ACC112 (cell line): ENCODE measurements around the gene CAMTA1.

Experiments
- H2AFZ ChIP-seq: fragments of 200-600 bp; sonication (generic); one replicate; pipeline ENCODE4 v1.6.0; 2017; ENCODE audit warnings: antibody characterized with exemption, low read length; ENCODE audit not compliant: unreplicated experiment
- H3K27ac ChIP-seq: fragments of 200-600 bp; sonication (generic); 2 replicates; pipeline ENCODE4 v1.5.1; 2014; ENCODE audit warnings: low read depth, mild to moderate bottlenecking, antibody characterized with exemption, low read length, moderate library complexity
- H3K27me3 ChIP-seq: fragments of 200-600 bp; sonication (generic); 2 replicates; pipeline ENCODE4 v1.6.1; 2014; ENCODE audit warnings: mild to moderate bottlenecking, antibody characterized with exemption, low read length, moderate library complexity, mixed read lengths; ENCODE audit not compliant: insufficient read depth
- H3K36me3 ChIP-seq: fragments of 200-600 bp; sonication (generic); 2 replicates; pipeline ENCODE4 v1.6.1; 2016; ENCODE audit warnings: mild to moderate bottlenecking, antibody characterized with exemption, low read length, moderate library complexity, mixed read lengths; ENCODE audit not compliant: insufficient read depth
- H3K4me1 ChIP-seq: fragments of 200-600 bp; sonication (generic); one replicate; pipeline ENCODE4 v1.6.1; 2016; ENCODE audit warnings: low read length, mixed read lengths; ENCODE audit not compliant: insufficient read depth, unreplicated experiment, control insufficient read depth
- H3K4me3 ChIP-seq: fragments of 200-600 bp; sonication (generic); 2 replicates; pipeline ENCODE4 v1.5.1; 2014; ENCODE audit warnings: mild to moderate bottlenecking, low read depth, low read length
- H3K79me2 ChIP-seq: fragments of 200-600 bp; sonication (generic); one replicate; pipeline ENCODE4 v1.6.0; 2016; ENCODE audit warnings: low read length; ENCODE audit not compliant: control insufficient read depth, unreplicated experiment, insufficient read depth

The CAMTA1 gene

GRCh38 chr1:7120863-7121621, 335.8 kb downstream of the CAMTA1 start:
- H3K27me3 ChIP-seq = peaks cover 46% of the 10 kb centered on the region
- H3K36me3 ChIP-seq = no peaks in the 10 kb centered on the region
- H3K4me3 ChIP-seq = no peak overlapping the region
- no peak overlapping the region for H2AFZ ChIP-seq
- H3K79me2 ChIP-seq = no peaks in the 10 kb centered on the region
- H3K27ac ChIP-seq = no peak overlapping the region
- no peaks in the 10 kb centered on the region for H3K4me1 ChIP-seq

DNA sequence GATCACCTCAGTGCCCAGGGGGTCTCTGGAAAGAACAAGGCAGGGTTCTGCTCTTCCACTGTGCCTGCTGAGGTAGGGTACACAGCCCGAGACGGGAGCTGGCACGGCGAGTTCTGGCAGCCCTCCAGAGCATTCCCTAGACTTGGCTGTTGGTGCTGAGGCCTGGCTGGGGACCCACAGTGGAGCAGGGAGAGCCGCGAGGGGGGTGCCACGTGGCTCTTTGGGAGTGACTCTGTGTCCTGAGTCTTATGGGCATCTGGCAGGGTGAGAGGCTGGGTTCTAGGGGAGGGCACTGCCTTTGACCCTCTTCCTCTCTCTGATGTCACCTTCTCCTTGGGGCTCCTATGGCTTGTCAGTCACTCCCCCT, 336.4 kb downstream of the CAMTA1 start:
- Histone ChIP-seq H3K4me3 (no peak overlapping the region), H3K27me3 (peaks cover 46% of the 10 kb centered on the region), H3K36me3 (no peaks in the 10 kb centered on the region), H2AFZ (no peak overlapping the region), H3K4me1 (no peaks in the 10 kb centered on the region), H3K27ac (no peak overlapping the region), H3K79me2 (no peaks in the 10 kb centered on the region)

DNA sequence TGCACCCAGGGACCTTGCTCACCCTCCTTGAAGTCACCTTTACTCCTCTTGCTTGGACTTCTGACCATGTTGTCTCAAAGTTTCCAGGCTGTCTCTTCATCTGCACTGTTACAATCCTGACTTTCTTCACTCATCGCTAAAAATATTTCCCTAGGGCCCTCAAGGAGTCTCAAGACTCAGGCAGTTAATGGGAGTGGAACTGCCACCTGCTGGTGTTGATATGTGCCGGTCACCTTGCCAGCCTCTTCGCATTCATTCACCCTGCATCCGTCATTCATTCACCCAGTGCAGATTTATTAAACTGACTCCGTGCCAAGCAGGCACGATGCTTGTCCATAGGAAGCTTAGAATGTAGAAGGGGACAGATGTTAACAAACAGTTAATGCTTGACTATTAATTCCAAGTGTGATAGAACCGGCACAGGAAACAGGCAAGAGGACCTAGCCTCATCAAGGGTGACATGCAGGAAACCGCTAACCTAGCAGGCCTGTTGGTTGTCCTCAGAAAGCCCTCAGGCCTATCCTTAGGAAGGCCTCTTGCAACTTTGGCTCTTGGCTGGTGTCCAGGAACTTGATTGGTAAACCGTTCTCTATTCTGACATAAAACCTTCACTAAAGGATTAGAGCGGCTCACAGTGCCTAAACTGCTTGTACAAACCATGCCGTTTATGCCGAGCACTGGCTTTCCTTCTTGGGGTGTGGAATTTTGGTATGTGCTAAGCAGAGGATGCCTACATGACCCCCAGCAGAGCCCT, 342.2 kb downstream of the CAMTA1 start:
- Histone ChIP-seq H3K27me3 (peaks cover 47% of the 10 kb centered on the region), H3K27ac (no peak overlapping the region), H3K36me3 (no peaks in the 10 kb centered on the region), H3K4me3 (no peak overlapping the region), H2AFZ (no peak overlapping the region), H3K4me1 (no peaks in the 10 kb centered on the region), H3K79me2 (no peaks in the 10 kb centered on the region)

- Histone ChIP-seq H3K79me2 (no peaks in the 10 kb centered on the region), H3K27ac (no peak overlapping the region), H3K4me3 (no peak overlapping the region), H2AFZ (no peak overlapping the region), H3K27me3 (peaks cover 46% of the 10 kb centered on the region), H3K4me1 (no peaks in the 10 kb centered on the region), H3K36me3 (no peaks in the 10 kb centered on the region)
Observed at GRCh38 chr1:7128293-7128692, 343.0 kb downstream of the CAMTA1 start.

- H3K4me1 ChIP-seq = no peaks in the 10 kb centered on the region
- no peaks in the 10 kb centered on the region for H3K79me2 ChIP-seq
- no peak overlapping the region for H3K27ac ChIP-seq
- H2AFZ ChIP-seq = no peak overlapping the region
- H3K27me3 ChIP-seq = peaks cover 44% of the 10 kb centered on the region
- no peak overlapping the region for H3K4me3 ChIP-seq
- H3K36me3 ChIP-seq = no peaks in the 10 kb centered on the region
Observed at GRCh38 chr1:7130127-7130526, 344.9 kb downstream of the CAMTA1 start.

GRCh38 chr1:7135493-7135892, 350.2 kb downstream of the CAMTA1 start:
- no peaks in the 10 kb centered on the region for H3K79me2 ChIP-seq
- no peak overlapping the region for H3K27ac ChIP-seq
- no peak overlapping the region for H3K4me3 ChIP-seq
- H3K4me1 ChIP-seq = no peaks in the 10 kb centered on the region
- peaks cover 49% of the 10 kb centered on the region for H3K27me3 ChIP-seq
- no peaks in the 10 kb centered on the region for H3K36me3 ChIP-seq
- no peak overlapping the region for H2AFZ ChIP-seq

GRCh38 chr1:7136166-7136953, 351.1 kb downstream of the CAMTA1 start:
- H2AFZ ChIP-seq = no peak overlapping the region

GRCh38 chr1:7140251-7140650, 355.0 kb downstream of the CAMTA1 start:
- Histone ChIP-seq H3K79me2 (no peaks in the 10 kb centered on the region), H3K4me1 (no peaks in the 10 kb centered on the region), H3K27ac (no peak overlapping the region), H3K27me3 (peaks cover 63% of the 10 kb centered on the region), H2AFZ (no peak overlapping the region), H3K4me3 (no peak overlapping the region), H3K36me3 (no peaks in the 10 kb centered on the region)

More at GRCh38 chr1:7136166-7136953, 351.1 kb downstream of the CAMTA1 start:
- Histone ChIP-seq H3K4me3 (no peak overlapping the region), H3K27me3 (peaks cover 52% of the 10 kb centered on the region), H3K4me1 (no peaks in the 10 kb centered on the region), H3K36me3 (no peaks in the 10 kb centered on the region), H3K27ac (no peak overlapping the region), H3K79me2 (no peaks in the 10 kb centered on the region)

- H3K79me2 ChIP-seq = no peaks in the 10 kb centered on the region
- no peaks in the 10 kb centered on the region for H3K4me1 ChIP-seq
- no peak overlapping the region for H3K4me3 ChIP-seq
- peaks cover 58% of the 10 kb centered on the region for H3K27me3 ChIP-seq
- no peaks in the 10 kb centered on the region for H3K36me3 ChIP-seq
- H3K27ac ChIP-seq = no peak overlapping the region
- H2AFZ ChIP-seq = no peak overlapping the region
Observed at GRCh38 chr1:7145947-7146346, 360.7 kb downstream of the CAMTA1 start.

DNA sequence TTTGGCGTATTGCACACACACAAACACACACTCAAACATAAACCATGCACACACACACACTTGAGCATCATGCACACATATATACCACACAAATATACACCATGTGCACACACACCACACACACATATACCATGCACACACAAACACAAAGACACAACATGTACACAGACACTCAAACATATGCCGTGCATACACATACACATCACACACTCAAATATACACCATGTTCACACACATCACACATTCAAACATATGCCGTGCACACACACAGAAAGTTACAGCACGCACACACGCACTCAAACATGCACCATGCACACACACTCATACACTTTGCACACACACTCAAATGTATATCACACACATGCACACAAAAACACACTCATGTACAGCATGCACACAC, 361.5 kb downstream of the CAMTA1 start:
- H3K79me2 ChIP-seq = no peaks in the 10 kb centered on the region
- H2AFZ ChIP-seq = no peak overlapping the region
- H3K27ac ChIP-seq = no peak overlapping the region
- H3K36me3 ChIP-seq = no peaks in the 10 kb centered on the region
- no peak overlapping the region for H3K4me3 ChIP-seq
- peaks cover 59% of the 10 kb centered on the region for H3K27me3 ChIP-seq
- no peaks in the 10 kb centered on the region for H3K4me1 ChIP-seq
